ENCODE measurements around the gene COP1.
"Not testable (repeated sequence)": the region's sequence is repeated elsewhere in the genome, so short reads cannot be mapped to it uniquely, and the experiment has no call there.

Gene COP1

DNA sequence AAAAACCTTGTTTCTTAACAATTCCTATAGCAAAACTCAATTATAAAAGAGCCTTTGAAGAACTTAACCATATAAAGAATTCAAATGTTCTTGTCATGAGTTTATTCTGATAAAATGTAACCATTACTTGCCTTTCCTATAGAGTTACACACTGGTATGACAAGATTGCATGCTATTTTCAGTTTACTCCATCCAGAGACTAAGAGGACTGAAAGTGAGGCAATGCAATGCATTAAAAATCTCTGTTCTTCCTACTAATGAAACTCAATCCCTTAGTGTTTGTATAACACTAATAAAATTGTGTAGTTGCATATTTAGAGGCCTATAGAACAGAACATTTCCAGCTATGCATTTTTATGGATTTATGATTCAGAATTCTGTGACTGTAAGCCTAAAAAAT lies 88.1 kb downstream of the COP1 start:
- no peak for DNase-seq

DNA sequence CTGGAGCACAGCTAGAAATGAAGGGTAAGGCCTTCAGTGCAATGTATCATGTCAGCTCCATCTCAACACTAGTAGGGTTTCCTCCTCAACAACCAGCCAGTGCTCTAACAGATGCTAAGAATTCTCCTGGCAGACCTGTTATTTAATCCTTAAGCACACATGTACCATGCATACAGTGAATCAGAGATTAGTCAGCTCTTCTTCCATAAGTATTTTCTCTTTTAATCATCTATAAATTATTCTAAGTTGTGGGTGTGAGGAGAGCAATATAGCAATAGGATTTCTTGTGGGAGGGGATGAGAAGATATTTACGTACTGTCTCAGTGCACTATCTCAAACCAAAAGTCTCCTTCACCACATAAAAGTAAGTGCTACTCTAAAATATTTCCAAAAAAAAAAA lies 95.3 kb downstream of the COP1 start:
- DNase-seq: no peak

DNA sequence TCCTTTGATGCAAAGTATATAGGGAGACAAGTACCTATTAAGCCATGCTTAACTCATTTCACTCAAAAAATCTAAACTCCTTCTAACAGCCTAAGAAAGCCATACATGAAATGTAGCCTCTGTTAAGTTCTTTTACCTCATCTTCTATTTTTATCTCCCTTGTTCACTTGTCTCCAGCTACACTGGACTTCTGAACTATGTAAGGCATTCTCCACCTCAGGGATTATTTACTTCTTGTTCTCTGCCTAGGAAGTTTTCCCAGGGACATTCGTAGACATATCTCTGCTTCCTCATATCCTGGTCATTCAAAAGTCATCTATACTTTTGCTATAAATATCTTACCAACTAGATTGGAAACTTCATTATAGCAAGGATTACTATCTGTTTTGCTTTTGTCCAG lies 96.9 kb downstream of the COP1 start:
- DNase-seq: no peak

DNA sequence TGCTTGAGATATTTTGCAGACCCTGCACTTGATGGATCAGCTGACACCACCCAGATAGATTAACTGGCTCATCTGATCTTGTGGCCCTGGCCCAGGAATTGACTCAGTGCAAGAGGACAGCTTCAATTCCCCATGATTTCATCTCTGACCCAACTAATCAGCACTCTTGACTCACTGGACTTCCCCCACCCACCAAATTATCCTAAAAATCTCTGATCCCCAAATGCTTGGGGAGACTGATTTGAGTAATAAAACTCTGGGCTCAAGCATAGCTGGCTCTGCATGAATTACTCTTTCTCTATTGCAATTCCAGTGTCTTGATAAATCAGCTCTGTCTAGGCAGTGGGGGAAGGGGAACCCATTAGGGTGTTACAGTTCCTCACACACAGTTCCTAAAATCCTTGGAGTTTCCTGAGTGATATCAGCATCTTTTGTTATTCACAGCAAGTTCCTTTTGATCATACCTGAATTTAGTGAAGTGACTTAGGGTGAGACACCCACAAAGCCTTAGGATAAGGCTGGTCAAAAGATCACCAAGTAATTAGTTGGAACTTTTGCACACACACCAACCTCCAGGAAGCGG lies 104.2 kb downstream of the COP1 start:
- no peak for DNase-seq

DNA sequence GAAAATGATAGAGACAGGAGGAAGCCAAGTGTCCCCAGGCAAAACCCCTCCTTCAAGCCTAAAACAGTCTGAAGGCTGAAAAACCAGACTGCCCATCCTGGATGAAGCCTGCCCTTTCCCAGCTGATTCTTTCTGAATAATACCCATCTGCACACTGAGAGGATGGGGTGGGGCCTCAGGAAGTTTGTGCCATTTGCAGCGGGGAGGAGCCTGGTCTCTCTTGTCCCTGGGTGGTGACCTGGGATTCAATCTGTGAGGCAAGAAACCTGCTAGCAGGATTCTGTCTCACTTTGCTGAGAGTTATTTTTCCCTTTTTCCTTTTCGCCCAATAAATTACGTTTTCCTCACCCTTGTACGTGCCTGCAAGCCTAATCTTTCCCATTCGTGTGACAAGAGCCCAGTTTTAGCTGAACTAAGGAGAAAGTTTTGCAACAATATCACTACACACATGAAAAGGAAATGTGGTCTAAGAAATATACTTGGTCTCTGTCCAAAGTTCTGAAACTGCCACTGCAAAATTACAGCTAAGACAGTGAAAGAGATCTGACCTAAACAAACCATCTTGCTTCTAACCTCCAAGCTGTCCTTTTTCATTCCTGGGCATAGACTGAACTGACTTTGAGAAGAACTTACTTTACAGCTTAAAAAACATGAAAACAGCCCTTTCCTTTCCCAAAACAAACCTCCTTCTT lies 105.0 kb downstream of the COP1 start:
- DNase-seq: no peak

DNA sequence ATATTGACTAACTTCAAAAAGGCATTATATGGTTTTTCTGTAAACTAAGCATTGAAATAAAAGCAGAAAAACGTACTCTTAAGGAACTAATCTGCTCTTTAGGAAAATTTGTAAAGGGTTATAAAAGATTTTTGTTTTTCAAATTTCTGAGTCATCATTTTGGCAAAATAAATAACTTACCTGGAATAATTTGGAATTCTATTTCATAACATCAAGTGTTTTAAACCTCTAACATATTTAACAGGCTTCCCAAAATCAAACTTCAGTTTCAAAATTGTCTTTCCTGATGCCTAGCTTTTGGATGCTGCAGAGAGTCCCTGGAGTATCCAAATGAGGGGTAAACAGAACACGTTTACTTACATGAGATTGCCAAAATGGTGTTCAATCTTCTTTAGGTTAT lies 108.5 kb downstream of the COP1 start:
- DNase-seq: no peak

DNA sequence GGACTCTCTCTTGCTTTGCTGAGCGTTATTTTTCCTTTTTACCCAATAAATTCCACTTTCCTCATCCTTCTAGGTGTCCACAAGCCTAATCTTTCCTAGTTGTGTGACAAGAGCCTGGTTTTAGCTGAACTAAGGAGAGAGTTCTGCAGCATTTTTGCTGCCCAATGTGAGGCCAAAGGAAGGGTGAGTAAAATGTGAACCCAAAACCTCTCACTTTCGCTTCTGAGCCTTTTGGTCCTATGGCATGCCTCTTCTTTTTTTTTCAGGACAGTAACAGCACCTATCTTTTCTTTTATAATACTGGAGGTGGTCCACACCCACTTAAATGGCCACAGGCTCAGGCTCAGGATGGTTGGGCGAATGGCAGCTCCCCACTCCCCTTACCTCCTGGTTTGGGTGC lies 111.1 kb downstream of the COP1 start:
- no peak for DNase-seq

DNA sequence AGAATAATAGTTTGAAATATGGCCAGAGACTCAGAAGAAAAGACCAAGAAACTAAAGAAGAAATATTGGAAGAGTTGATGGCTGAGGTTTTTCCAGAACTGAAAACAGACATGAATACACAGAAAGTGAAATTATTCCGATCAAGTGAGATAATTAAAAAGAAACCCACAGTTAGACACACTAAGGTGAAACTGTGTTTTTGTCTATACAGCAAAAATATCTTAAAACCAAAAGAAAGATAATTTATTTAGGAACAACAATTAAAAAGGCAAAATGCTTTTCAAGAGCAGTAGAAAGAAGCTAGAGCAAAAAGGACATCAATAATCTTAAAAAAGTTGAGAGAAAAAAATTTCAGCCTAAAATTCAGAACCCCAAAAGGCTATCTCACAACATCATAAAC lies 116.3 kb downstream of the COP1 start:
- DNase-seq: no peak

DNA sequence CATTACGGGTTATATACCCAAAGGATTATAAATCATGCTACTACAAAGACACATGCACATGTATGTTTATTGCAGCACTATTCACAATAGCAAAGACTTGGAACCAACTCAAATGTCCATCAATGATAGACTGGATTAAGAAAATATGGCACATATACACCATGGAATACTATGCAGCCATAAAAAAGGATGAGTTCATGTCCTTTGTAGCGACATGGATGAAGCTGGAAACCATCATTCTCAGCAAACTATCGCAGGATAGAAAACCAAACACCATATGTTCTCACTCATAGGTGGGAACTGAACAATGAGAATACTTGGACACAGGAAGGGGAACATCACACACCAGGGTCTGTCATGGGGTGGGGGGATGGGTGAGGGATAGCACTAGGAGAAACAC lies 119.3 kb downstream of the COP1 start:
- DNase-seq: not testable (repeated sequence)

DNA sequence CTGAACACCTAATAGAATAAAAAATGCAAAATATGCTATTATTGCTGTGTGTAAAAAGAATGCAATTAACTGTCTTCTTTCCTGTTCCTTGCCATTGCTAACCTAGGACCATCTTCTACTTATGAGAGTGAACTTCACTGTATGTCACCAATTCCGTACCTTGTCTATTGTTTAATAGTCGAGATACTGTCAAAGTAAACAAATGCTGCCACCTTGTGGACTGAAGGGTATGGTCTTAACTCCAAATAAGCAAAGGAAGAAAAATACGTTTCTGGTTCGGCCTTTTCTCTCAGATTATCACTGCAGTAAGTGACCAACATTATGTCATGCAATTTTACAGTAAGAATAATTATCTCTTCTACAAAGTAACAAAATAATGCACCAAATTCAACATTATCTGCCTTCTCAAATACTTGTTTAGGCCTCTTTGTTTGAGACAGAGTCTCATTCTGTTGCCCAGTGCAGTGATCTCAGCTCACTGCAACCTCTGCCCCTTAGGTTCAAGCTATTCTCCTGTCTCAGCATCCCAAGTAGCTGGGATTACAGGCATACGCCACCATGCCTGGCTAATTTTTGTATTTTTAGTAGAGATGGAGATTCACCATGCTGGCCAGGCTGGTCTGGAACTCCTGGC lies 133.4 kb downstream of the COP1 start:
- DNase-seq: peak; percentile 73

DNA sequence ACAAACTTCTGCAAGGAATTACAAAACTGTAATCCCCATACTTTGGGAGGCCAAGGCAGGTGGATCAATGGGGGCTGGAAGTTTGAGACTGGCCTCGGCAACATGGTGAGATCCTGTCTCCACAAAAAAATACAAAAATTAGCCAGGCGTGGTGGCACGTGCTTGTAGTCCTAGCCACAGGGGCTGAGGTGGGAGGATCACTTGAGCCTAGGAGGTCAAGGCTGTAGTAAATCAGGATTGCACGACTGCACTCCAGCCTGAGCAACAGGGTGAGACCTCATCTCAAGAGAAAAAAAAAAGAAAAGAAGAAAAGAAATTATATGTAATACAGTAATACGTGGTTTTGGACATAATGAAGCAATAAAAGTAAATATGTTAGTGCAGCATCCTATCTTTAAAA lies 138.2 kb downstream of the COP1 start:
- DNase-seq: no peak

DNA sequence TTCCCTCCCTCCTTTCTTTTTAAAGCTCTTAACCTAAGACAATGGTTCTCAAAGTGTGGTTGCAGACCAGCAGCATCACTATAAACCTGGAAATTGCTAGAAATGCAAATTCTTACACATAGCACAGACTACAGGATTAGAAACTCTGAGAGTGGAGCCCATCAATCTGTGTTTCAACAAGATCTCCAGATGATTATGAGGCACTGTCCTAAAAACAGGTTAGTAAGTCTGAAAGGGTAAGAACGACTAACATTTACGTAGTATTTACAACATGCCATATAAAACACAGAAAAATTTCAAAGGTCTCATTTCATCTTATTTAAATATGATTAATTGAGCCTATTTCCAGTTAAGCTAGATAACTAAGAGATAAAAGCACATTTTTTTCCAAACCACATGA lies 138.8 kb downstream of the COP1 start:
- no peak for DNase-seq

DNA sequence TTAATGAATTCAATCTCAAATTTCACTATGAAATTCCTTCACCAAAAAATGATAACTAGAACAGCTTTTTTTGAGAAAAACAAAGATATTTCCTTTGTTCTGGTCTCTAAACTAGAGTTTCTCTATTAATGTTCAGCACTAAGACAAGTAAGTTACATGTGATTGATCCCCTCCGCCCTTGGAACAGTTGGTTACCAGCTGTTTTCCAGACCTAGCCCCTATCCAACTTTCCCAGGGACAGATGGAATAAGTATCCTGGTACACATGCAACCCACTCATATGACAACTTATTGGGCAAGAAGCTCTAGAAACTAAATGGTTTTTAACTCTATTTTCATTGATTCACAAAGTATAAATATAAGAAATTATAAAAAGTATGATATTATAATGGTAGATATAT lies 140.4 kb downstream of the COP1 start:
- no peak for DNase-seq

DNA sequence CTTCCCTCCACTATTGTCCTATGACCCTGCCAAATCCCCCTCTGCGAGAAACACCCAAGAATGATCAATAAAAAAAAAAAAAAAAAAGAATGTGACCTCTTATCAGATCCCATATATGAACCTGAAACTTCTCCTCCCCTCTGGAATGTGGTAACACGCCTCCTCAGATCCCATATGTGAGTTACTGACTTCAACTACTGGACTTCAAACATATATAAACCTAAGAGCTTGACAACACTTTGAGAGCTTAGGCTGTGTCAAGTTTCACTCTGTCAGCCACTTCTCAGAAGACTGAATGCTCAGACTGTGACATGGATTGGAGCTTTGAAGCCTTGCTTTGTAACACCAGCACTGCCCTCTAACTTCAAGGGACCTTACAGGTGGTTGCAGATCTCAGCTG lies 148.4 kb downstream of the COP1 start:
- DNase-seq: no peak

DNA sequence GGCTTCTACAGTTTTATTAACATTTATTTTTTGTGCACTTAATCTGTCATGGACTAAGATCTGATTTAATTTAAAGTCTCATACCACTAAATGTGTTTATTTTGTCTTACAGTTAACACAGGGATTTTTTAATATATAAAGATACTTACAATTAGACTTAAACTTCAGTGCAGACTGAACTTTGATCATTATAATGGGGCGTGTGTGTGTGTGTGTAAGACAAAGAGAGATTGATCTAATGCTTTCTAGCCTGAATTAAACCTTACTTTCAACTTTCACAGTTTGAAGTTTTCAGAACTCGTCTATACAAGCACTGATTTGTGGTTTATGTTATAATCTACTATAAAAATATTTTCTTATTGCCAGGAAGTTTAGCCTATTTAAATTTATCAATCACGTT lies 150.8 kb downstream of the COP1 start:
- DNase-seq: no peak

DNA sequence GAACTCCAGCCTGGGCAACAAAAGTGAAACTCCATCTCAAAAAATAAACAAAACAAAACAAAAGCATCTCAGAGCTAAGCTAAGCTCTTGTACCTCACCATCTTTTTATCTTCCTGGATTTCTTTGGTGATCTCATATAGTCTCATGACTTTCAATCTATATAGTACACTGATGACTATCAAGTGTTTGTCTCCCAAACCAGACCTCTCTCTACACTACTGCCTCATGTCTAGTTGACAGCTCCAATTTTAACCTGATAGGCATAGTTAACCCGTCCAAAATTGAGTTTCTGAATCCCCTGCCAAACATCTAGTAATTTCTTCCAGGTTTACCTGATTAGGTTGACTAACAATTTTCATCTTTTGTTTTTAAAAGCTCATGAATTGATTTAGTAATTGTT lies 151.7 kb downstream of the COP1 start:
- no peak for DNase-seq

DNA sequence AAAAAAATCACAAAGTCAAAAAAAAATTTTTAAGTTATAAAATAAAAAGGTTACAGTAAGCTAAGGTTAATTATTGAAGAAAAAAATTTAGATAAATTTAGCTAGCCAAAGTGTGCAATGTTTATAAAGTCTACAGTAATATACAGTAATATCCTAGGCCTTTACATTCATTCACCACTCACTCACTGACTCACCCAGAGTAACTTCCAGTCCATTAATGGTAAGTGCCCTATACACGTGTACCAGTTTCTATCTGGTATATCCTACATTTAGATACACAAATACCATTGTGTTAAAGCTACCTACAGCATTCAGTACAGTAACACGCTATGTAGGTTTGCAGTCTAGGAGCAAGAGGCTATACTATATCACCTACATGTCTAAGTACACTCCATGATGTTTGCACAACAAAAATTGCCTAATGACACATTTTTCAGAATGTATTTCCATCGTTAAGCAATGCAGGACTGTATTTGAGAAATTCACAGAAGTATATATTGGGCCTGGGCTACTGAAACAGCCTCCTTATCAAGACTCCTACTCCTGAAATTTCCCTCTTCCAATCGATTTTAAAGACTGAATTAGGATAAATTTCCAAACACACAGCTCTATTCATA lies 155.1 kb downstream of the COP1 start:
- no peak for DNase-seq

DNA sequence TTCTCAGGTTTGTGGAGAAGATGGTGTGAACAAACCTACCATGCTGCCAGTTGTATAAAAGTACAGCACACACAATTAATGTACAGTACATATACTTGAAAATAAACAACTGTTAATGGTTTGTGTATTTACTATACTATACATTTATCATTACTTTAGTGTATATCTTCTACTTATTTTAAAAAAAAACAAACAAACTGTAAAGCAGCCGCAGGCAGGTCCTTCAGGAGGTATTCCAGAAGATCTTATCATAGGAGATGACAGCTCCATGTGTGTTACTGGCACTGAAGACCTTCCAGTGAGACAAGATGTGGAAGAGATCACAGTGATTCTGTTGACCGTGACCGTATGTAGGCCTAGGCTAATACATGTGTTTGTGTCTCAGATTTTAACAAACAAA lies 155.7 kb downstream of the COP1 start:
- DNase-seq: no peak

DNA sequence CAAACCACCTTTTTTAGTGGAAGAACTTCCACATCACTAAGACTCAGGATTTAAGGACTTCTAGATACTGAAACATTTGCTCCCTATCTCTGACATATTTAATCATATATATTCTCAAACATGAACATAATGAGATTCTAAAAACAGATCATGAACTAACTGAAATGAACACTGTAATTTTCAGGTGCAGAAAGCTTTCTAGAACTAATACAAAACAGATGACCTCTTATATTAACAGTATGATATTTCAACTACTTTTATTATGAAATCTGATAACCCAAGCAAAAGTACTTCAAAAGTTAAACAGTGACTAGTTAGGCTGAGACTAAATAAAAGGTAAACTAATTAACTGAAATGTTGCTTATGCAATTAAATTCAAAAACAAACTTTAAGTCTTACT lies 157.5 kb downstream of the COP1 start:
- DNase-seq: no peak

DNA sequence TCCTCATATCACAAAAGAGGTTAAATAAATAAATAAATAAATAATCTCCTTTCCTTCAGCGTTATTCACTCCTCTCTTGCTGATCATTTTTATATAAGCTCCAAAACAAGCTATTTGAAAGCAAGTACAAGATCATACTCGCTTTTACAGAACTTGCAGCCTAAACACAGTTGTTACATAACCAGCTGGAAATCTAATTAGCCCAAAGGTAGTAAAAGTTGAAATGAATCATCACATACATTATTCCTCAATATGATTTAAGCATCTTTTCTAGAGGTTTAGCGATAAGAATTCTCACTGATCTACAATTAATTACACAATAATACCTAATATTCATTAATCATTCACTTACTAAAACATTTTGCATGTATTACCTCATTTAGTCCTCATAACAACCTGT lies 160.2 kb downstream of the COP1 start:
- DNase-seq: no peak

DNA sequence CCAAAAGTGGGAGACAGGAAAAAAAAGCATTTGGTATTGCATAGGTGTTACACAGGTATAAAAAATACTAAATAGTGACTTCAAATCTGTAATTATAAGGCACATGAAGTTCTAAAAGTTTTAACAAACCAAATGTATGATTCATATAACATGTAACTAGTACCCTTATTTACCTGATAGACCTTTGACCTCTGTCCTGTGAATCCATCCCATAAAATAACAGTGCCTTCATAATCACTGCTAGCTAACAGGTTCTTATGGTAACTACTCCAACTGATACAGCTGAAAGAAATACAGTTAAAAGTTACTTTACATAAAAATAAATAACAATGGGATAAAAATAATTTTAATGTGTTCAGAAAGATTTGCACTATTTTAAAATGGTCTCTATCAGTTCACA lies 163.5 kb downstream of the COP1 start:
- no peak for DNase-seq

DNA sequence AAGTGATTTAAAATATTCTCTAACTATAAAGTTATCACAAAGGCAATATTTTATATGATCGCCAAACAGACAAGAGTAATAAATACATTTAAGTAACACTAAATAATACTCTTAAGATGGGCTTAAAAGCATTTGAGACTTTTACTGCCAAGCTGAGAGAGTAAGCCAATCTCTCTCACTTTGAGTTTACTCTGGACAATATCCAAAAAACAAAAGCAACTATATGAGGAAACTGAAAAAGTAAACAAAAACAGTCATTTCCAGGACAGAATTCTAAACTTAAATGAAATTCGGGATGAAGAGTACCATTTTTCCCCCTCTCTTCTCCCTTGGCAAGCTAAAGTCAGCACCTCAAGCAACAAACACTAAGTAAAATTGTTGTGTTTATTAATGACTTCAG lies 173.2 kb downstream of the COP1 start:
- DNase-seq: no peak

DNA sequence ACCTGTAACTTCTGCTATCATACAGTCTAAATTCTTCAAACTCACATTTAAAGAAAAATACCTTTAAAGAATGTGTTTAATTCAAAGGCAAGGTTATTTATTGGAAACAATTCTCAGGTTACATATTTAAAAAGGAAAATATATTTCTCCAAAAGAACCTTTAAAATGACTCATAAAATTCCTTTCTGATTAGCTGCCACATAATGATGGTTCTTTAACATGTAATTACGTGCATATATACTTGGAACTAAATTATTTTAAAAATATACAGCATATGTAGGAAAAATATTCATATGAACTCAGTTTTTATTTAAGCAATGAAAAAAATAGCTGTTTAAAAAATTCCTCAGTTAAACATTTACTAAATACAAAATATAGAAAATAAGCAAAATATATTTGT lies 173.6 kb downstream of the COP1 start:
- no peak for DNase-seq

DNA sequence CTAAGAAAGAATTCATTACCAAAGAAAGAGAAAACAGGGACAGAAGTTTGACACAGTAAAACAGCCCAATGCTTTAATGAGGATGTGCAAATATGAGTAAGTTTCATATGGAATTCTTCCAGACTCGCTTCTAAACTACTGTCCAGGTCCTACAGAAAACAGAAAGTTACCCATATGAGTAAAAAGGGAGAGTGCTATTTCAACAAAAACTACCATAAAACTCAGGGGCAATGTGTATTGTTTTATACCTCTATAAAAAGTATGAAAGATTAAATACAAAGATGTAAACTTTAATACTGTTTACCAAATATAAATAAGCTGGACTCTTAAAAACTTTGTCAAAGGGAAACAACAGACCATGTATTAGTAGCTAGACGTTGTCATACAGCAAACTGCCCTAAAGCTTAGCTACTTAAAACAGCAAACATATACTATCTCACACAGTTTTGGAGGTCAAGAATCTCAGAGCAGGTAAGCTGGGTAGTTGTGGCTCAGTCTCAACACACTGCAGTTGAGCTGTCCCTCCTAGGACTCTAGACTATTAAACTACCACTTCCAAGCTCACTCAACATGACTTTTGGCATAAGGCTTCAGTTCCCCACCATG lies 174.9 kb downstream of the COP1 start:
- no peak for DNase-seq
